IPS DF 19.7 (cell line): ENCODE results near the gene KRT4.

Experiments used
- DNase-seq: peaks from one replicate; pipeline ENCODE4 v3.0.0-alpha.2; 2013; ENCODE audit warnings: low read depth, low spot score

The KRT4 gene

DNA sequence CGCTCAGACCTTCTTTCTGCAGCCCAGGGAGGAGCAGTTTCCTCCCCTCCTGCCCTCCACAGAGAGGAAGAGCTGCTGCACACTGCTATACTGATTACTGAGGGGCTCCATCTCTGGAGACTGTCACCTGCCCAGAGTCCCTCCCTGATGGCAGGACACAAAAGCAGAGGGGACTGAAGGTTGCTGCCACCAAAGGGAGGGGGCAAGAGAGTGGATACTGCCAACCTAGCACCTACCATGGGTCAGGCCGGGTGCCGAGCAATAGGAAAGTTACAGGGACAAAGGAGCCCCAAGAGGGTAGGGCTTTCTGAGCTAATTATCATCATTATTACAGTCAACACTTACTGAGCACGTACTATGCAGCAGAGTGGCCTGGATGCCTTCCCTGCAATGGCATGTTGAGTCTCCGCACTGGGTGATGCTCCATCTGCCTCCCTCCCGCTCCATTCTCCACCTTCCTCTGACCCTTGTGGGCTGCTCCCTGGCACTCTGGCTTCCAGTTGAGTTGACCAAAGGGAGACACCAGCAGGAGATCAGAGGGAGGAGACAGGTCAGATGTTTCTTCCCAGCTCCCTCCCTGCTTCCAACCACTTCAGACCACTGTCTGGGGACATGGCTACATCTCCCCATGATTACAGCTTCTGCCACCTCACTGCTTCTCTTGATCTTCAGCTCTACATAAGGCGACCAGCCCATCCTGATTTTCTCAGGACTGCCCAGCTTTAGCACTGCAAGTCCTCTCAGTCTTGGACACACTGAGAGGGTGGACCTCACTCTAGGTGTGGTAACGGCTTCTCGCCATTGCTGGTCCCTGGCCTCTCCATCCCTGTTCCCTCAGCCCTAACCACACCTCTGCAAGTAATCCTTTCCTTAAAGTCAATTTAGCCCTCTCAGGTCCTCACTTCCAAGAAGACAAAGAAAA is 22.8 kb upstream of the KRT4 start:
- no peak for DNase-seq

DNA sequence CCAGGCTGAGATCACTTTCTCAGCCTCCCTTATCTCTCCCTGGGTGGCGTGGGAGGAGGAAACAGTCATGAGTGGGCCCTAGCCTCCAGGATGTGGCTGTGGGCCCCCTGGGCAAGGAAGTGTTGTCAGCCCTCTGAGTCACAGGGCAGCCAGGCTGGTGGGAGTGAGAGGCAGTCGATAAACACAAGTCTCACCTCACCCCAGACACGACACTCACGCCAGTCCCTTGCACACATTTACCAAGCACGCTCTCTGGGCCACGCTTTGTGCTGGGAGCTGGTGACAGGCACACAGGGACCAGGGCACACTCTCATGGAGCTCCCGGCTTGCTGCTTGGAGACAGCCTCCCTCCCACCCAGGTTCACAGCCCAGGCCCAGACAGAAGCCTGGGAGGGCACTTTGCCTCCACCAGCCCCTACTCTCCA is 22.1 kb upstream of the KRT4 start:
- no peak for DNase-seq

GRCh38 chr12:52835271-52836041 is 21.5 kb upstream of the KRT4 start:
- no peak for DNase-seq

DNA sequence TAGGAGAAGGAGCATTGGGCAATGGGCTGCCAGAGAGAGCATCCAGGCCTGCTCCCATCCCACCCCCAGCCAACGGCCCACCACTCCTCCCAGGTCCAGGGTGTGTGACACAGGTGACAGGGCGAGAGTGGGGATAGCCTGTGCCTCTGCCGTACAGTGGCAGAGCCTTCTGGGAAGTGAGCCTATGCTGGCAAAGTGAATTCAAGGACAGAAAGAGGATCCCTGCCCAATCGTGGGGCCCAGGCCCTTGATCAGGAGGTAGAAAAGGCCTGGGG is 20.7 kb upstream of the KRT4 start:
- DNase-seq: no peak

DNA sequence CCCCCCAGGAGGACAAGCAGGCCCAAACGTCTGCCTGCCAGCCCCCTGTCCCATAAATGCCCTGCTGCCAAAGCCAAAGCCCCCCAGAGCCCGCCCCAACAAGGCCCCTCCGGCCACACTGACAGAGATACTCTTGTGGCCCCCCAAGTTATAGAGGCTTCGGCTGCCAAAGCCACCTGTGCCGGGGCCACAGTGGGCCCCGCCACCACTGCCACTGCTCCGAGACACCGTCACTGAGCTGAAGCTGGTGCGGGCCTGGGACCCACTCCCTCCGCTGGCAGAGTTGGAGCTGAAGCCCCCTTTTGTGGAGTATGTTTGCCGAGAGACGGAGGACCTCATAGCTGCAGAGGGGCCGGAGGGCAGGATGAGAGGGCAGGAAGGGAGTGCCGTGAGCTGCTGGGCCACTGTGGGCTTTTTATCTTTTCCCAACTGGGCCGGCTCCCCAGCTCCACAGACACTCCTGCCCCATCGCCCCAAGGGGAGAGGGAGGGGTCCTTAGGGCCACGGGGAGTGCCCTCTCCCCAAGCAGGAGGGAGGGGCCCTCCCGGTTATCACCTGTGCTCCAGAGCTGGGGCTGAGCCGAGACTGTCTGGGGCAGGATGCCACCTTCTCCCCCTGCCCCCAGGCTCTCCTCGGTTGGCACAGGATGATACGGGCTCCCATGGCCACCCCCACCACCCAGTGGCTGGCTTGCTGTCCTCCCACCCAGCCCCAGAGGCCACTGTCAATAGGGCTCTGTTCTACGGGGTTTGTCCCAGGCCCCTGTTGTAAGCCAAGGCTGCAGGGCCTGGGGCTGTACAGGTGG is 20.2 kb upstream of the KRT4 start, which contains the start of gene KRT79:
TSS of gene KRT79 (minus strand) at position 390 of the 805 bp plus-strand sequence. CDS start at position 339, 51 bp downstream.
- DNase-seq: no peak

DNA sequence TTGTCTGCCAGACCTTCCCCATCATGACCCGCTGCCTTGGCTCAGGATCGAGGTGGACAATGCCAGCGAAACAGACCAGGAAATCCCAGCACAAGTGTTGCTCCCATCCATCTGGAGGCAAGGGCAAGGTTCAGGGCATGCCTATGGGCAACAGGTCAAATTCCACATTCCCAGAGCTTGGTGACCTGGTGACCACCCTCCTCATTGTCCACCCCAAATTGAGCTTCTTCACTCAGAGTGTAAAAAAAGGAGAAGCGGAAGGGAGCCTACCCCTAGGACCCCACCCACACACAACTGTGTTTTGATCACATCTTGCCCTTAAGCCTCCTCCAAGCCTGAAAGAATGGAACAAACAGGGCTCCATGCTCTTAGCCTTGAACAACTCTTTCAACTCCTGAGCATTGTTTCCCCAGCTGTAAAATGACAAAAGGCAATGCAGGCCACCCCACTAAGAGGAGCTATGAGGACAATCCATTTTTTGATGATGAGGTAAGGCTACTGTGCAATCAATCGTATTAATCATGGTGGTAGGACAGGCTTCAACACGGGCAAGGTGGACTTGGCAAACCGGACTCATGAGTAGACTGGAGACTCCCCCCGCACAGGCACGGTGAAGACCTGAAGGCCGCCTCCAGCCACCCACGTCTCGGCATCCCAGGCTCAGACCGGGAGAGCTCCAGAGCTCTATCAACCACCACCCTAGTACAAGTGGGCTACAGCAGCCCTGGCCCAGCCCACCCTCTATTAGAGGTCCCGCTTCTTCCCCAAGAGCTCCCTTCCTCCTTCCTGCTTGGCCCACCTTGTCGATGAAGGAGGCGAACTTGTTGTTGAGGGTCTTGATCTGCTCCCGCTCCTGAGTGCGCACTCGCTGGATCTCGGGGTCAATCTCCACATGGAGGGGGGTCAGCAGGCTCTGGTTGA is 19.3 kb upstream of the KRT4 start:
- no peak for DNase-seq

DNA sequence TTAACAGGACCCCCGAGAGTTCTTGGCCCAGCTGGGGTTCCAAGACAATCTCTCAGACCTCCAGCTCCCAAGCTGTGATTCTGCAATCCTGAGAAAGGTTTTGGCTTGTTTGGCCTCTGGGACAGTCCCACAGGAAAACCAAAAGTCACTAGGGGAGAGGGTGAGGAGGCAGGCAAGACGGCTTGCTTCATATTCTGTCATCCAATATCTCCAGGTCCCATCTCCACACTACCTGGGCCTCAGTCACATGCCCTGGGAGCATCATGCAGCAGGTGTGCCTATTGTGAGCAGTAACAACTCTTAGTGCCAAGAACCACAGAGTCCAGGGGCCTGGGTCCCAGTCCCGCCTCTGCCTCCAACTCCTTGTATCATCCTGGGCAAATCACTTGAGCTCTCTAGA is 18.5 kb upstream of the KRT4 start:
- no peak for DNase-seq

- no peak for DNase-seq
Measured at GRCh38 chr12:52831251-52831650, 17.3 kb upstream of the KRT4 start.

DNA sequence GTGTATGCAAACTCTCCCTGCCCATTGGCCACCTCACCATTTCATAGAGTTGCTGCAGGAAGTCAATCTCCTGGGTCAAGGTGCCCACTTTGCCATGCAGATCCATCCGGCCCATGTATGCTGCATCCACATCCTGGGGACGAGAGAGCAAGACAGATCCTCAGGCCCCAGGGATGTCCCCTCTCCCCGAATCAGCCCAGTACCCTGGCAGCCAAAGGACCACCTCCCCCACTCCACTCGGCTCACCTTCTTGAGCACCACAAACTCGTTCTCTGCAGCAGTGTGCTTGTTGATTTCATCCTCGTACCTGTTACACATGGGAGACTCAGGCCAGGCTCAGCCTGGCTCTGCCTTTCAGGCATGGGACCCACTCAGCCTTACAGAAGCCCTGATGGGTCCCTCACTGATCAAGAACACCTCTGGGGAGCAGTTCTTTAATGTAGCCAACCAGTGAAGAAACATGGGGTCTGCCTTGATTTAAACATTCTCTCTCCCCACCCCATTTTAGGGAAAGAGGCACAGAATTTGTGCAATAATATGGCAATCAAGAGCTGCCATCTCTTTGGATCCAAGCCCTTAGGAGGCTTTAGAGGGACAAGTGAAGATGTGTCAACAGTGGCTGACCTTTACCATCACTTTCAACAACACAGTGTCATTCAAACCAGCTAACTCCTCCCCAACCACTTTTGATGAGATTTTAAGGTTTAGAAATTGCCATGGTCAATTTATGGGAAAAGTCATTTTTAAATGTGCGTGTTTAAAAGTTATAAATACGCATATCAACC is 16.3 kb upstream of the KRT4 start:
- no peak for DNase-seq

DNA sequence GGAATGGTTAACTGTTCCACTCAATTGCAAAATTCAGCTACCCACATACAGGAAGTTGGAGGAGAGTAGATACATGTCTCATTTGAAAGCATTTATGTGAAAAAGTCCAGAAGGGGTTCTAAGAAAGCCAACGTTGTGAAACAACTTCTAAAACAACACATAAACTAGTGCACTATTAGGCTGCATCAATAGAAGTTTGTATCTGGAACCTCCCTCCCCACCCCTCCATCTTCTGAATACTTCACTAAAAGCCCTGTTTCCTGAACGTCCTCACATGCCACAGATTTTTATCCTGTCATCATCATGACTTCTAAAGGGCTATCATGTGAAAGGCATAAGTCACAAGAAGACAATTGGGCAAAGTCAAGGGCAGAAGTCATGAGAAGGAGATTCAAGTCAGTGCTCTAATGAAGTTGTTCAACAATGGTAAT is 14.7 kb upstream of the KRT4 start:
- DNase-seq: no peak

DNA sequence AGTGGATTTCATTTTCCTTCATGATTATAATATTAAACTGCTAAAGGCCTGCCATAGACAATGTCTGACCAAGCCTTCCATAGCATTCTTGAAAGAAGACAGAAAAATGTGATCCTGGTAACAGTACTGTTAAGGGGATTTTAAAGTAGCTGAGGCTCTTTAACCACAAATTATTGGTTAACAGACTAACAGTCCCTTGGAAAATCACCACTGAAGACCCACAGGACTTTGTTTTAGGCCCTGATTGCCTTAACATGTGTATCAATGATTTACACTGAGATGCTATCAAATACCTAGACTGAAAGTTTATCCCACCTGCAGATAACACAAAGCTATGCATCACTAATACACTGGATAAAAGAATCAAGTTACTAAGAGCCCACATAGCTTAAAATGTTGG is 14.2 kb upstream of the KRT4 start:
- DNase-seq: no peak

- DNase-seq: no peak
Measured at GRCh38 chr12:52827499-52828090, 13.7 kb upstream of the KRT4 start.

- peak; percentile 23 for DNase-seq
Measured at GRCh38 chr12:52826611-52827498, 12.9 kb upstream of the KRT4 start.

DNA sequence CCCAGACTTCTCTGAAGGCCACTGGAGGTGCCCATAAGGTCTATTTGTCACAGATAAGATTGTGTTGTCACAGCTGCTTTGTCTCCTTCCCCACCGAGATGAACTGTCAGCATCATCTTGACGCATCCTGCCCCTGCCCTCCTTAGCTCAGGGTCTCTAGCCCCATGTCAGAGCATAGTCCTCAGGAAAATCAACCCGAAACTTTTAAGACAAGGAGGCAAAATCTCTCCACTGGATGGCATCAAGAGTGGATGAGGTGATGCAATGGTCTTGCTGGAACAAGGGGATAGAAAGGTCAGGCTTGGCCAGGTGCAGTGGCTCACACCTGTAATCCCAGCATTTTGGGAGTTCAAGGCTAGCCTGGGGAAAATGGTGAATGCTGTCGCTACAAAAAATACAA is 12.0 kb upstream of the KRT4 start:
- no peak for DNase-seq

DNA sequence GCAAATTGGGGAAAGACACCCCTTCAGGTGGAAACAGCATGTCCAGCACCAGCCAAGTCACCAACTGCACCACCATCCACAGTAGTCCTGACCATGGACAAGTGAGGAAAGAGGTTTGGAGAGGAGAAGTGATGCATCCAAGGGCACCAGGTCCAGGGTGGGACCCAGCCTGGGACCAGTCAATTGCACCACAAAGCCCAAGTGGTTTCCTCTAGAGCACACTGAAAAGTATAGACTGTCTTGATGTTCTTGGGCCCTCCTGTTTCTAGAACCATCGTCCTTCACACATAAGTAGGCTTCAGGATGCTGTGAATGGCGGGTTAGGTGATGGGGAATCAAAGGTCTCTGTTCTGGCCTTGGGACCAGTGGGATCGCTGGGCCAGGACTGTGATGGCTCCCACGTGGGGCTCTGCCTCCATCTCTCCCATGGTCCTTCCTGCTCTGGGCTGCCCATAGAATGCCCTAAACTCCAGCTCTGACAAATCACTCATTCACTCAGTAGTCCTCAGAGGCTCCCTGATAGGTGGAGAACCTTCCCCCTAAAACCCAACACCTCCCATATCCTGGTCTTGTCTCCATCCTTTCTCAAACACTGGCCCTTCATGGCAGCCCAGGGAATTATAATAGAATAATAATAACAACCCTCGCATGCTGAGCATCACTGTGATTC is 11.0 kb upstream of the KRT4 start:
- DNase-seq: no peak

DNA sequence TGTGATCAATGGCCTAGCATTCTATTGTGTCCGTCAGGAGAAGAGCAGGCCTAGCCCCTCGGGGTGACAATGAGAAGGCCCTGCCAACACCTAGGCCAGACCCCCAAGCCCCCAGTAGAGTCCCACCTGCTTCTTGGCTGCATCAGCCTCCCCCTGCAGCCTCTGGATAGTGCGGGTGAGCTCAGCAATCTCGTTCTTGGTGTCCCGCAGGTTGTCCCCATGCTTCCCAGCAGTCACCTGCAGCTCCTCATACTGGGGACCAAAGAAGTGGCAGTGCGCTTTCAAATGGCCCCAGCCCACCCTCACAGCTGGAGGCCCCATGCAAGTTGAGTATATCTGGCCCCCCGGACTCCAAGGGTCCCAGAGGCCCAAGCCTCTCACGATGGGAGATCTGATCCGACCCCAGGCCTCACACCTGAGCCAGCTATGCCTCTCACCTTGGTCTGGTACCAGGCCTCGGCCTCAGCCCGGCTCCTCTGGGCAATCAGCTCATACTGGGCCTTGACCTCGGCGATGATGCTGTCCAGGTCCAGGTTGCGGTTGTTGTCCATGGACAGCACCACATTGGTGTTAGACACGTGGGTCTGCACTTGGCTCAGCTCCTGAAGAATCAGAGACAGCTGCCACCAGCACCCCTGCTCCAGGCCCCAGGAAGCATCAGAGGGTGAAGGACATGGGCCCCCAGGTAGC is 10.0 kb upstream of the KRT4 start:
- DNase-seq: no peak

- no peak for DNase-seq
Measured at GRCh38 chr12:52822771-52823510, 9.0 kb upstream of the KRT4 start.
